NT2/D1 (cell line): Measurements from ENCODE around the gene KPNB1.
"Not testable (repeated sequence)": the region's sequence is repeated elsewhere in the genome, so short reads cannot be mapped to it uniquely, and the experiment has no call there.

ENCODE experiments used
- DNase-seq: peaks from one replicate; pipeline ENCODE4 v3.0.0-alpha.2; 2011; ENCODE audit warnings: low read depth, low spot score
- H3K27me3 ChIP-seq: 2 replicates; pipeline ENCODE4 v1.6.0; 2011; ENCODE audit warnings: mild to moderate bottlenecking; ENCODE audit not compliant: insufficient read length, insufficient read depth
- H3K36me3 ChIP-seq: 2 replicates; pipeline ENCODE4 v1.6.1; 2011; ENCODE audit warnings: mild to moderate bottlenecking, low read length, mixed read lengths; ENCODE audit not compliant: insufficient read depth, insufficient read length
- H3K4me1 ChIP-seq: 2 replicates; pipeline ENCODE4 v1.5.1; 2011; ENCODE audit not compliant: insufficient read depth, insufficient read length
- H3K4me3 ChIP-seq: 2 replicates; pipeline ENCODE4 v1.5.1; 2011; ENCODE audit warnings: low read depth; ENCODE audit not compliant: insufficient read length
- H3K9ac ChIP-seq: 2 replicates; pipeline ENCODE4 v1.6.0; 2011; ENCODE audit warnings: low read depth; ENCODE audit not compliant: insufficient read length
- H3K9me3 ChIP-seq: 2 replicates; pipeline ENCODE4 v1.5.1; 2011; ENCODE audit warnings: mild to moderate bottlenecking, low read length; ENCODE audit not compliant: insufficient read depth
- SUZ12 ChIP-seq: IDR thresholded peaks from 2 replicates; pipeline ENCODE4 v1.6.1; 2011; ENCODE audit not compliant: insufficient read length, insufficient read depth; ENCODE audit errors: extremely low read depth
- YY1 ChIP-seq: IDR thresholded peaks from 2 replicates; pipeline ENCODE4 v1.6.1; 2011; ENCODE audit not compliant: insufficient read length, insufficient read depth
- ZNF274 ChIP-seq: IDR thresholded peaks from 2 replicates; pipeline ENCODE4 v1.6.1; 2011; ENCODE audit warnings: mild to moderate bottlenecking, low read depth, low read length

Gene KPNB1

DNA sequence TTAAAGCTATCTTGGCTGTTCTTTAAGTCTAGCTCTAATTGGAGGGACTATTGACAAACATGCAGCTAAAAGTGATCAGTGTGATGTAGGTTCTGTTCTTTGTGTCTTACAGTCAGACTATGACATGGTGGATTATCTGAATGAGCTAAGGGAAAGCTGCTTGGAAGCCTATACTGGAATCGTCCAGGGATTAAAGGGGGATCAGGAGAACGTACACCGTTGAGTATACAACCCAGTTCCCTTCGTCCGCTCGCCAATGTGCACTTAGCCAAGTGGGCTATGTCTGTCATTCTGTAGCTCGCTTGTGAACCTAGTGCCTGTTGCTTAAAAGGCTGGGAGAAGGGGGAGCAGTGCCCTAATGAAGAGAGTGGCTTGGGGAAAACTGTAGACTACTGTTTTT is 28.5 kb downstream of the KPNB1 start:
- Histone ChIP-seq H3K36me3 (peaks cover 91% of the 10 kb centered on the region), H3K9me3 (no peaks in the 10 kb centered on the region), H3K4me1 (no peaks in the 10 kb centered on the region), H3K4me3 (no peak overlapping the region), H3K27me3 (no peaks in the 10 kb centered on the region), H3K9ac (no peak overlapping the region)
- DNase-seq: no peak
- TF ChIP-seq SUZ12 (no peak), ZNF274 (no peak), YY1 (no peak)

DNA sequence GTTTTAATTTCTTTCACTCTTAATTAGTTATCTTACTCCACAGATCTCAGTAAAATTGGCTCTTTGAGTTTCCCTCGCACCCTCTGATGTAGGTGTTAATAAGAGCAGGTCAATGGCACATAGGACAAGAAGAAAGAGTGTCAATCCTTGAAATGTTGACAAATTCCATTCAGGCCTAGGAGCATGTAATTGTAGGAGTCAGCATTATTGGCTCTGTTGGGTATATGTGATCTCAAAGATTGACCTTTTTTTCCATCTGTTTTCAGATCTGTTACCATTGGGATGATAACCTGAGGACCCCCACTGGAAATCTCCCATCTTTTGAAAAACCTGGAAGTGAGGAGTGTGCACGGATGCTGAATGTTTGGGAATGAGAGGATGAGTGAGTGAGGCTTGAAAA is 32.4 kb downstream of the KPNB1 start:
- TF ChIP-seq YY1 (no peak), ZNF274 (no peak), SUZ12 (no peak)
- no peaks in the 10 kb centered on the region for H3K27me3 ChIP-seq
- H3K36me3 ChIP-seq: peaks cover 77% of the 10 kb centered on the region
- H3K4me1 ChIP-seq: peaks cover 2% of the 10 kb centered on the region
- H3K4me3 ChIP-seq: no peak overlapping the region
- no peaks in the 10 kb centered on the region for H3K9me3 ChIP-seq
- DNase-seq: no peak
- no peak overlapping the region for H3K9ac ChIP-seq

GRCh38 chr17:47682727-47683126 is 33.0 kb downstream of the KPNB1 start:
- H3K9ac ChIP-seq, H3K9me3 ChIP-seq, H3K27me3 ChIP-seq, DNase-seq, H3K4me1 ChIP-seq, H3K4me3 ChIP-seq: not testable (repeated sequence)
- peaks cover 71% of the 10 kb centered on the region for H3K36me3 ChIP-seq

DNA sequence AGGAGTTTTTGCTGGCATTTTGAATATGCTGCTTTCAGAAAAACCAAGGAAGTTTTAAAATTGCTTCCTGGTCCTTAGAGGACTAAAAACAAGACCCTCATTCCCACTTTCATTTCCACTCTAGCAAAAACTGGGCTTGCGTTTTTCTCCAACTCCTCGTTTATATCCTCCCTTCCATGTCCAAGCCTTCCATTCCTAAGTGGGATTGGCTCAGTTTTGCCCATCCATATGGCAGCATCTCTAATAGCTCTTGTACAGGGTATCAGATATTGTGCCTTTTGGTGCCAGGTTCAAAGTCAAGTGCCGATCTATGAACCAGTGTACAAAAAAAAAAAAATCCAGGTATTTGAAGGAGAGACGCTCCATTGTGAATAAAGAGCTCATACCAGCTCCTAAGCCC is 34.3 kb downstream of the KPNB1 start:
- no peaks in the 10 kb centered on the region for H3K27me3 ChIP-seq
- DNase-seq: no peak
- TF ChIP-seq ZNF274 (no peak), SUZ12 (no peak), YY1 (no peak)
- H3K4me1 ChIP-seq: peaks cover 2% of the 10 kb centered on the region
- peaks cover 58% of the 10 kb centered on the region for H3K36me3 ChIP-seq
- H3K9me3 ChIP-seq: no peaks in the 10 kb centered on the region
- H3K9ac ChIP-seq: no peak overlapping the region
- H3K4me3 ChIP-seq: no peak overlapping the region

- Histone ChIP-seq H3K9ac (no peak overlapping the region), H3K9me3 (no peaks in the 10 kb centered on the region), H3K27me3 (no peaks in the 10 kb centered on the region), H3K36me3 (peaks cover 52% of the 10 kb centered on the region), H3K4me1 (peaks cover 2% of the 10 kb centered on the region), H3K4me3 (no peak overlapping the region)
- DNase-seq: no peak
- no peak for TF ChIP-seq YY1
- no peak for TF ChIP-seq ZNF274
- no peak for TF ChIP-seq SUZ12
Observed at GRCh38 chr17:47684535-47685193, 34.9 kb downstream of the KPNB1 start.

GRCh38 chr17:47685556-47686275 is 36.0 kb downstream of the KPNB1 start:
- Histone ChIP-seq H3K36me3 (peaks cover 42% of the 10 kb centered on the region), H3K9ac (no peak overlapping the region), H3K4me1 (peaks cover 7% of the 10 kb centered on the region), H3K9me3 (no peaks in the 10 kb centered on the region), H3K27me3 (no peaks in the 10 kb centered on the region), H3K4me3 (no peak overlapping the region)
- TF ChIP-seq SUZ12 (no peak), YY1 (no peak), ZNF274 (no peak)
- DNase-seq: no peak

- Histone ChIP-seq H3K9ac (no peak overlapping the region), H3K27me3 (no peaks in the 10 kb centered on the region), H3K36me3 (peaks cover 38% of the 10 kb centered on the region)
Observed at GRCh38 chr17:47686276-47686635, 36.5 kb downstream of the KPNB1 start.

More at GRCh38 chr17:47686276-47686635, 36.5 kb downstream of the KPNB1 start:
- TF ChIP-seq SUZ12 (no peak), YY1 (no peak), ZNF274 (no peak)
- H3K4me3 ChIP-seq: no peak overlapping the region
- peaks cover 7% of the 10 kb centered on the region for H3K4me1 ChIP-seq
- no peaks in the 10 kb centered on the region for H3K9me3 ChIP-seq
- DNase-seq: no peak
